ENCODE data around the gene PRPF39. TPM values are rescaled to one million over a fixed set of nuclear protein-coding genes. Genes with fewer than 3 reads are reported as not detected.

The PRPF39 gene, protein sequence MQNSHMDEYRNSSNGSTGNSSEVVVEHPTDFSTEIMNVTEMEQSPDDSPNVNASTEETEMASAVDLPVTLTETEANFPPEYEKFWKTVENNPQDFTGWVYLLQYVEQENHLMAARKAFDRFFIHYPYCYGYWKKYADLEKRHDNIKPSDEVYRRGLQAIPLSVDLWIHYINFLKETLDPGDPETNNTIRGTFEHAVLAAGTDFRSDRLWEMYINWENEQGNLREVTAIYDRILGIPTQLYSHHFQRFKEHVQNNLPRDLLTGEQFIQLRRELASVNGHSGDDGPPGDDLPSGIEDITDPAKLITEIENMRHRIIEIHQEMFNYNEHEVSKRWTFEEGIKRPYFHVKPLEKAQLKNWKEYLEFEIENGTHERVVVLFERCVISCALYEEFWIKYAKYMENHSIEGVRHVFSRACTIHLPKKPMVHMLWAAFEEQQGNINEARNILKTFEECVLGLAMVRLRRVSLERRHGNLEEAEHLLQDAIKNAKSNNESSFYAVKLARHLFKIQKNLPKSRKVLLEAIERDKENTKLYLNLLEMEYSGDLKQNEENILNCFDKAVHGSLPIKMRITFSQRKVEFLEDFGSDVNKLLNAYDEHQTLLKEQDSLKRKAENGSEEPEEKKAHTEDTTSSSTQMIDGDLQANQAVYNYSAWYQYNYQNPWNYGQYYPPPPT
- total RNA-seq (2013; cell fraction: nucleolus; rRNA removed): 237 and 261 TPM in 2 replicates
- total RNA-seq (2014; rRNA removed) (34.6 and 46.8 TPM in 2 replicates), total RNA-seq (2014; rRNA removed; fragmentation: Illumina TruSeq; extraction: Trizol) (41.0 and 43.8 TPM in 2 replicates), total RNA-seq (2021) (41.7 and 43.2 TPM in 2 replicates), polyA plus RNA-seq (2011; rRNA removed) (91.7 and 114 TPM in 2 replicates), polyA plus RNA-seq (2014; fragmentation: Illumina TruSeq; extraction: Trizol) (39.3 and 56.1 TPM in 2 replicates), polyA plus RNA-seq (2014; fragmentation: Nextera tagmentation; extraction: Ambion mirVana) (10 to 100 TPM; 22.1 to 22.3 TPM), polyA plus RNA-seq (2014; rRNA removed) (43.7 and 43.8 TPM in 2 replicates), polyA plus RNA-seq (2016; fragmentation: Nextera tagmentation; extraction: Ambion mirVana) (10 to 100 TPM; 32.7 to 33.7 TPM), polyA minus RNA-seq (2011; rRNA and poly(A)+ RNA removed) (61.7 and 78.6 TPM in 2 replicates), Bru-seq, nascent RNA (percentile 92 among the genes with signal in this experiment), BruChase-seq, experiment 1, labeled RNA remaining after a 6-hour chase (percentile 91 among the genes with signal in this experiment), BruChase-seq, experiment 2, labeled RNA remaining after a 2-hour chase (percentile 94 among the genes with signal in this experiment)
- polyA plus RNA-seq (2011; ENCODE audit: low read depth): 12.4 TPM
- polyA plus RNA-seq (2011; cell fraction: cytosol; rRNA removed): 19.8 and 24.0 TPM in 2 replicates
- 192 and 336 TPM in 2 replicates for polyA plus RNA-seq (2011; cell fraction: nucleus; rRNA removed)
- 22.6 and 30.5 TPM in 2 replicates for polyA plus RNA-seq (2012)
- polyA minus RNA-seq (2011; cell fraction: cytosol; rRNA and poly(A)+ RNA removed): 7.5 and 12.7 TPM in 2 replicates
- polyA minus RNA-seq (2011; cell fraction: nucleus; rRNA and poly(A)+ RNA removed): 168 and 210 TPM in 2 replicates
- long read RNA-seq, experiment 1, transcript PRPF39-201 (14 exons, 2,868 nt): major isoform, 5 of 9 reads
- long read RNA-seq, experiment 1, partial matches to known transcripts: 2 of 9 reads
- long read RNA-seq, experiment 1, other reads (novel, unspliced or antisense): 2 of 9 reads
- long read RNA-seq, experiment 2, transcript PRPF39-201 (14 exons, 2,868 nt): major isoform, 31 of 175 reads
- long read RNA-seq, experiment 2, partial matches to known transcripts: 74 of 175 reads
- long read RNA-seq, experiment 2, other reads (novel, unspliced or antisense): 64 of 175 reads

- in situ Hi-C loops (cut with MboI): no loop called here
- Histone ChIP-seq H3K4me2 (ENCODE audit: control insufficient read depth, insufficient read depth) (peak within 1 kb of the TSS; percentile 92), H2AFZ (ENCODE audit: control insufficient read depth, low read depth, low read length) (peak within 1 kb of the TSS; percentile 87), H3K4me3 (peak within 1 kb of the TSS; percentile 99), H3K27ac (ENCODE audit: control insufficient read depth, insufficient read depth) (peak within 1 kb of the TSS; percentile 88), H3K9ac (ENCODE audit: control insufficient read depth, insufficient read depth, low read length) (peak within 1 kb of the TSS; percentile 85), H3K79me2 (ENCODE audit: control insufficient read depth, insufficient read depth, low read length) (peaks cover 51% of the 10 kb centered on the region), H3K9me3 (replicated peaks; ENCODE audit: control insufficient read depth, insufficient read depth, low read length) (no peaks in the 10 kb centered on the region), H3K4me1 (ENCODE audit: control insufficient read depth, insufficient read depth, low read length) (peaks cover 11% of the 10 kb centered on the region), H3K36me3 (ENCODE audit: control insufficient read depth in 2 of 2, insufficient read depth in 2 of 2, low read length in 1 of 2) (no peaks in the 10 kb centered on the region), H4K20me1 (ENCODE audit: control insufficient read depth, insufficient read depth) (no peaks in the 10 kb centered on the region), H3K27me3 (replicated peaks in 1 of 2; ENCODE audit: control insufficient read depth in 2 of 2, insufficient read depth in 2 of 2, low read length in 1 of 2) (no peaks in the 10 kb centered on the region)
- FAIRE-seq: peak; percentile 87
- POLR2A ChIA-PET: interaction anchor here (0.6 to 3.9 kb wide), 7 partner anchors 9 to 122 kb away, joined by 3 to 44 read pairs (median 3); partner anchors contain the start of genes FANCM, KLHL28 and TOGARAM1
- WGBS (ENCODE audit: insufficient coverage, insufficient replicate concordance, low lambda C conversion rate, missing lambda C conversion rate): under 1% methylated on average over 49 of the region's 49 CpGs
- CTCF ChIA-PET: interaction anchor here (1.1 to 1.5 kb wide), 6 partner anchors 10 to 169 kb away, joined by 3 to 5 read pairs (median 3); partner anchors contain the start of genes KLHL28, MIS18BP1 and TOGARAM1
- DNase-seq (ENCODE audit: low read depth, low spot score): peak; percentile 84
- SMC1A ChIA-PET (ENCODE audit: uncharacterized antibody, unreplicated experiment): interaction anchor here (0.8 to 3.4 kb wide), 12 partner anchors 8 to 187 kb away, joined by 3 to 16 read pairs (median 4); partner anchors contain the start of genes FANCM, KLHL28 and TOGARAM1
- RAD21 ChIA-PET (ENCODE audit: unreplicated experiment): interaction anchor here (0.7 to 1.2 kb wide), 6 partner anchors 44 to 169 kb away, joined by 3 to 4 read pairs (median 3); partner anchors contain the start of genes FKBP3, KLHL28, MIS18BP1 and TOGARAM1
- TSS peak; percentile 64 for BruUV-seq (replicated peaks)
- ATAC-seq: peak; percentile 92
- intact Hi-C loops (cut with micrococcal nuclease; ENCODE audit: unreplicated experiment): loop anchor here (2.0 kb wide), 2 partner anchors 123 to 169 kb away; partner anchors contain the start of genes KLHL28 and MIS18BP1
- TF ChIP-seq IKZF1 (conservative IDR thresholded peaks at IDR 0.05) (peak; percentile 68), RAD51 (IDR thresholded peaks at IDR 0.05) (peak; percentile 84), ATF3 (IDR thresholded peaks at IDR 0.05; ENCODE audit: borderline replicate concordance, extremely low read depth, low read depth, low read length) (peak; percentile 62; the same call in 1 of the 2 replicates), NKRF (conservative IDR thresholded peaks at IDR 0.05) (peak; percentile 81), RAD21 (IDR thresholded peaks at IDR 0.05; ENCODE audit: insufficient read depth, low read depth, low read length) (no peak), TCF3 (IDR thresholded peaks at IDR 0.05; ENCODE audit: borderline replicate concordance, insufficient read depth, low read depth, low read length) (no peak), SMC3 (IDR thresholded peaks at IDR 0.05; ENCODE audit: borderline replicate concordance, low read length) (no peak), SREBF2 (IDR thresholded peaks at IDR 0.05; ENCODE audit: low read length) (no peak)
Measured at GRCh38 chr14:45083976-45084722, at the start of gene PRPF39. PRPF39 (plus strand) TSS chr14:45084116; CDS start chr14:45095240, 11,124 bp downstream.
